ENCODE results near the gene FUT8.

- TF ChIP-seq, protein P1, sequence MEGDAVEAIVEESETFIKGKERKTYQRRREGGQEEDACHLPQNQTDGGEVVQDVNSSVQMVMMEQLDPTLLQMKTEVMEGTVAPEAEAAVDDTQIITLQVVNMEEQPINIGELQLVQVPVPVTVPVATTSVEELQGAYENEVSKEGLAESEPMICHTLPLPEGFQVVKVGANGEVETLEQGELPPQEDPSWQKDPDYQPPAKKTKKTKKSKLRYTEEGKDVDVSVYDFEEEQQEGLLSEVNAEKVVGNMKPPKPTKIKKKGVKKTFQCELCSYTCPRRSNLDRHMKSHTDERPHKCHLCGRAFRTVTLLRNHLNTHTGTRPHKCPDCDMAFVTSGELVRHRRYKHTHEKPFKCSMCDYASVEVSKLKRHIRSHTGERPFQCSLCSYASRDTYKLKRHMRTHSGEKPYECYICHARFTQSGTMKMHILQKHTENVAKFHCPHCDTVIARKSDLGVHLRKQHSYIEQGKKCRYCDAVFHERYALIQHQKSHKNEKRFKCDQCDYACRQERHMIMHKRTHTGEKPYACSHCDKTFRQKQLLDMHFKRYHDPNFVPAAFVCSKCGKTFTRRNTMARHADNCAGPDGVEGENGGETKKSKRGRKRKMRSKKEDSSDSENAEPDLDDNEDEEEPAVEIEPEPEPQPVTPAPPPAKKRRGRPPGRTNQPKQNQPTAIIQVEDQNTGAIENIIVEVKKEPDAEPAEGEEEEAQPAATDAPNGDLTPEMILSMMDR (IDR thresholded peaks at IDR 0.05) = no peak
- TF ChIP-seq POLR2A (IDR thresholded peaks at IDR 0.05) = no peak
Measured at GRCh38 chr14:65750906-65751305, 338.4 kb downstream of the FUT8 start.

Data from thyroid gland (tissue), 4 donors.